Natural killer cell (primary cell): Measurements from ENCODE around the gene NDUFA6. TPM values are rescaled to one million over a fixed set of nuclear protein-coding genes. Genes with fewer than 3 reads are reported as not detected.
"Not testable (repeated sequence)": the region's sequence is repeated elsewhere in the genome, so short reads cannot be mapped to it uniquely, and the experiment has no call there.

Experiments
- ATAC-seq, 3 donors: fragments of 150-1000 bp in 2 of 3; fragments of 200-7000 bp in 1 of 3; cut with Tn5 transposase; 1 replicate in 1 of 3; 2 replicates in 2 of 3; pipeline ENCODE4 v1.10.0; 2021; ENCODE audit warnings: mild to moderate bottlenecking in 2 of 3, moderate library complexity in 2 of 3
- DNase-seq, 2 donors: peaks; one replicate each; pipeline versions ENCODE4 v3.0.0 to v3.0.0-alpha.2; 2013 to 2021; ENCODE audit warnings: mixed read lengths in 1 of 2
- H3K27ac ChIP-seq: one replicate; pipeline ENCODE4 v1.5.1; 2013; ENCODE audit warnings: mild to moderate bottlenecking, low read length
- H3K27me3 ChIP-seq: one replicate; pipeline ENCODE4 v1.6.1; 2013; ENCODE audit warnings: low read length; ENCODE audit not compliant: control insufficient read depth, insufficient read depth
- H3K36me3 ChIP-seq: one replicate; pipeline ENCODE4 v1.6.1; 2013; ENCODE audit warnings: low read length; ENCODE audit not compliant: control insufficient read depth, insufficient read depth
- H3K4me1 ChIP-seq: one replicate; pipeline ENCODE4 v1.6.1; 2013; ENCODE audit warnings: low read length; ENCODE audit not compliant: control insufficient read depth, insufficient read depth
- H3K4me3 ChIP-seq: one replicate; pipeline ENCODE4 v1.5.1; 2013; ENCODE audit warnings: low read length
- H3K9me3 ChIP-seq: one replicate; pipeline ENCODE4 v1.6.1; 2013; ENCODE audit warnings: low read length; ENCODE audit not compliant: control insufficient read depth, insufficient read depth
- H3K27ac Mint-ChIP-seq, 2 donors: one replicate each; pipeline ENCODE4 v1.8.0; 2022; ENCODE audit warnings: mild to moderate bottlenecking in 2 of 2, mixed read lengths in 2 of 2, moderate library complexity in 1 of 2
- H3K27me3 Mint-ChIP-seq, 2 donors: one replicate each; pipeline ENCODE4 v1.8.0; 2022; ENCODE audit warnings: low read depth in 2 of 2, mixed read lengths in 2 of 2
- H3K36me3 Mint-ChIP-seq: one replicate; pipeline ENCODE4 v1.8.0; 2022; ENCODE audit warnings: mixed read lengths
- H3K4me1 Mint-ChIP-seq, 2 donors: one replicate each; pipeline ENCODE4 v1.8.0; 2022; ENCODE audit warnings: mixed read lengths in 2 of 2
- H3K4me3 Mint-ChIP-seq: one replicate; pipeline ENCODE4 v1.8.0; 2022; ENCODE audit warnings: mild to moderate bottlenecking, moderate library complexity, mixed read lengths
- H3K9me3 Mint-ChIP-seq, 2 donors: one replicate each; pipeline ENCODE4 v1.8.0; 2022; ENCODE audit warnings: mixed read lengths in 2 of 2
- CTCF ChIP-seq: fragments of 200-600 bp; IDR thresholded peaks from one replicate; pipeline ENCODE4 v1.8.0; 2022; ENCODE audit warnings: antibody characterized with exemption
- WGBS: methylation state at CpG from one replicate; pipeline ENCODE4 v1.1.7; 2013; ENCODE audit warnings: missing lambda C conversion rate; ENCODE audit not compliant: insufficient coverage; 5-methylcytosine and 5-hydroxymethylcytosine counted together
- intact Hi-C: fragments of 100-400 bp; cut with micrococcal nuclease; formaldehyde crosslinking; loops from one replicate; pipeline ENCODE4 v1.14.2; 2022
- total RNA-seq, 4 donors: library from RNA; stranded (reverse); fragments of 120-200 nt in 1 of 4; gene quantifications; one replicate each; pipeline versions ENCODE4 v1.2.3 to v1.2.4, GENCODE V29; 2013 to 2022

Gene NDUFA6
- total RNA-seq, 3 donors from 2014 or later (not counting 1 experiment from before 2014, with no cell fraction given), result 50.4 to 69.7 (median 63.8) TPM

DNA sequence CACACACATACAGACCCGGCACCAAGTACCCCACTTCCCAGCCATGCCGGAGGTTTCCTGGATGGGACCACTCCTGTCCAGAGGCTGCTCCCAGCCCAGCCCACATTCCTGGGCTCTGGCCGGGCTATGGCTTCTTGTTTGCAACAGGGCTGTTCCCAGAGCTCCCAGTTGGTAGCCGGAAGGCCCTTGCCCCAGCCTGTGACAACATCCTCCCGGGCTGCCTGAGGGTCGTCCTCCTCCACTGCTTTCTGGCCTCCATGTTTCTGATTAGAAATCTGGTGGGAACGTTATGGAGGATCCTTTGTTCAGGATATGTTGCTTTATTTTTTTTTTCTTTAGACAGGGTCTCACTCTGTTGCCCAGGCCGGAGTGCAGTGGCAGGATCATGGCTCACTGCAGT lies 41.0 kb upstream of the NDUFA6 start:
- no peak overlapping the region for H3K27ac ChIP-seq
- Mint-ChIP-seq H3K4me3 (no peak overlapping the region), H3K27ac (no peak overlapping the region), H3K27me3 (peaks cover 0 to 4% of the 10 kb centered on the region in 2 donors), H3K9me3 (no peaks in the 10 kb centered on the region), H3K36me3 (no peaks in the 10 kb centered on the region), H3K4me1 (peaks cover 0 to 4% of the 10 kb centered on the region in 2 donors)
- H3K36me3 ChIP-seq, result no peaks in the 10 kb centered on the region
- DNase-seq, result no peak
- no peaks in the 10 kb centered on the region for H3K27me3 ChIP-seq
- no peak for ATAC-seq
- intact Hi-C loops, result no loop called here
- H3K4me1 ChIP-seq, result no peaks in the 10 kb centered on the region
- WGBS, result 78% methylated on average over 8 of the region's 8 CpGs
- no peaks in the 10 kb centered on the region for H3K9me3 ChIP-seq
- H3K4me3 ChIP-seq, result no peak overlapping the region
- TF ChIP-seq CTCF, result no peak

- H3K36me3 Mint-ChIP-seq, H3K4me3 ChIP-seq, H3K27ac Mint-ChIP-seq, H3K4me3 Mint-ChIP-seq, H3K9me3 Mint-ChIP-seq, H3K27ac ChIP-seq, H3K4me1 Mint-ChIP-seq, H3K27me3 ChIP-seq, H3K27me3 Mint-ChIP-seq, DNase-seq, H3K9me3 ChIP-seq, H3K36me3 ChIP-seq, H3K4me1 ChIP-seq, ATAC-seq, intact Hi-C loops: not testable (repeated sequence)
- 88% methylated on average over 12 of the region's 14 CpGs for WGBS
These were observed 40.3 kb upstream of the NDUFA6 start, which contains the start of gene CYP2D6 for GRCh38 chr22:42130639-42131431. TSS of gene CYP2D6 (minus strand) at chr22:42130810. CDS start at chr22:42130791, 19 bp downstream.

DNA sequence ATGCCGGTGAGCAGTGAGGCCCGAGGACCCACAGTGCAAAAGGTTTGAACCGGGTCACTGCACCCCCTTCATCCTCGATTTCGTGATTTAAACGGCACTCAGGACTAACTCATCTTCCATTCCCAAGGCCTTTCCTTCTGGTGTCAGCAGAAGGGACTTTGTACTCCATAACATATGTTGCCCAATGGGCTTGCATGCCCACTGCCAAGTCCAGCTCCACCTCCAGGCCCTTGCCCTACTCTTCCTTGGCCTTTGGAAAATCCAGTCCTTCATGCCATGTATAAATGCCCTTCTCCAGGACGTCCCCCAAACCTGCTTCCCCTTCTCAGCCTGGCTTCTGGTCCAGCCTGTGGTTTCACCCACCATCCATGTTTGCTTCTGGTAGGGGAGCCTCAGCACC lies 39.6 kb upstream of the NDUFA6 start:
- H3K4me1 ChIP-seq, H3K4me3 ChIP-seq, DNase-seq, intact Hi-C loops, H3K27ac Mint-ChIP-seq, H3K27ac ChIP-seq, H3K9me3 Mint-ChIP-seq, H3K27me3 ChIP-seq, H3K36me3 ChIP-seq, H3K27me3 Mint-ChIP-seq, H3K4me1 Mint-ChIP-seq, ATAC-seq, H3K36me3 Mint-ChIP-seq, H3K4me3 Mint-ChIP-seq, H3K9me3 ChIP-seq: not testable (repeated sequence)
- 14% methylated on average over 1 of the region's 7 CpGs for WGBS

- ATAC-seq, H3K36me3 ChIP-seq, H3K27ac ChIP-seq, H3K27me3 ChIP-seq, H3K36me3 Mint-ChIP-seq, H3K4me1 ChIP-seq, H3K4me1 Mint-ChIP-seq, intact Hi-C loops, H3K9me3 Mint-ChIP-seq, H3K27me3 Mint-ChIP-seq, H3K27ac Mint-ChIP-seq, H3K9me3 ChIP-seq, H3K4me3 Mint-ChIP-seq, DNase-seq, H3K4me3 ChIP-seq: not testable (repeated sequence)
- WGBS, result 68% methylated on average over 65 of the region's 65 CpGs
These were observed 38.5 kb upstream of the NDUFA6 start for GRCh38 chr22:42128776-42129694.

DNA sequence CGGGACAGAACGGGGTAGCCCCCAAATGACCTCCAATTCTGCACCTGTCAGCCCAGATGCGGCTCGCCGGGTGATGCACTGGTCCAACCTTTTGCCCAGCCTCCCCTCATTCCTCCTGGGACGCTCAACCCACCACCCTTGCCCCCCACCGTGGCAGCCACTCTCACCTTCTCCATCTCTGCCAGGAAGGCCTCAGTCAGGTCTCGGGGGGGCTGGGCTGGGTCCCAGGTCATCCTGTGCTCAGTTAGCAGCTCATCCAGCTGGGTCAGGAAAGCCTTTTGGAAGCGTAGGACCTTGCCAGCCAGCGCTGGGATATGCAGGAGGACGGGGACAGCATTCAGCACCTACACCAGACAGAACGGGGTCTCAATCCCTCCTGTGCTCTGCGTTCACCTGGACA lies 37.4 kb upstream of the NDUFA6 start:
- ATAC-seq, H3K27me3 ChIP-seq, H3K36me3 Mint-ChIP-seq, intact Hi-C loops, DNase-seq, H3K4me3 Mint-ChIP-seq, H3K36me3 ChIP-seq, H3K4me3 ChIP-seq, H3K27me3 Mint-ChIP-seq, H3K27ac ChIP-seq, H3K4me1 Mint-ChIP-seq, H3K4me1 ChIP-seq, H3K9me3 Mint-ChIP-seq, H3K9me3 ChIP-seq, H3K27ac Mint-ChIP-seq: not testable (repeated sequence)
- WGBS, result 93% methylated on average over 13 of the region's 13 CpGs
